HG03520 (cell line): ENCODE results near the gene GAREM1.
"Not testable (repeated sequence)": the region's sequence is repeated elsewhere in the genome, so short reads cannot be mapped to it uniquely, and the experiment has no call there.

Experiments
- ATAC-seq: cut with Tn5 transposase; IDR thresholded peaks from one replicate; pipeline ENCODE4 v1.9.1; 2021; ENCODE audit warnings: mild to moderate bottlenecking, moderate library complexity; ENCODE audit not compliant: unreplicated experiment

The GAREM1 gene

DNA sequence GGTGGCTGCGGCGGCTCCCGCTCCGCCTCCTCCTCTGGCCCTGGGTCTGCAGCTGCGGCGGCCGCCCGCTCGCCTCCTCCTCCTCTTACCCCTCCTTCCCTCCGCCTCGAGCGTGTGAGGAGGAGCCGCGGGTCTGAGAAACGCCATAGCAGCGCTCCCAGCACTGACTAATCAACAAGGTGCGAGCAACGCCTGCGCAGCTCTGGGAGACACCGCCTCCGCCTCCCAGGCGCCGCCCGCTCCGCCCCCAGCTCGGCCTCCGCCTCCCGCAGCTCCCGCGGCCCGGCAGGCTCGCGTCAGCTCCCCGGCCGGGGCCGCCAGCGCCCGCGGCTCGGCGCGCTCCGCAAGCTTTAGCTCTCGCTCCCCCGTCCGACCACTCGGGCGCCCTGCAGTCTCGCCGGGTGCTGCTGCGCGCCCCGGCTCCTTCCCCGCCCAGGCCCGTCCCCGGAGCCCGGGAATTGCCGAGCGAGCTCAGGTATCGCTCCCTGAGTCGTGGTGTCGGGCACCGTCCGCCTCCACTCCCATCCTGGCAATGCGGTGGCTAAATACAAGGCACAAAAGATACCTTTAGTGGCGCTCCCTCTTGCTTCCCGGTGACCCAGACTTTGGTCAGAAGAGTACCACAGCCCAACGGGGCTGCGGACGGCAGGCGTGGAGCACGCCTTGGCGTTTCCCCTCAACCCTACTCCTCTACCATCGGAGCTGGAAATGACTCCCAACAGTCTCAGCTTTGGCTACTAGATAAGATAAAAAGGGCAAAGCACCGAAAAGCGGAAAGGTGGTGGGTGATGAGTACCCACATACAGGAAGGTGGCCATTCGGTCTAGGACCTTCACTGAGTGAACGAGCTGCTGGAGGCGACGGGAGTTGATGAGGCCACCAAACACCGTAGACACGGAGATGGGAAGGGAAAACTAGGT lies at the start of gene GAREM1:
GAREM1 (minus strand) TSS at position 169 of the 920 bp plus-strand sequence. CDS start 454 bp downstream, outside the sequence.
- ATAC-seq = peak; percentile 93

DNA sequence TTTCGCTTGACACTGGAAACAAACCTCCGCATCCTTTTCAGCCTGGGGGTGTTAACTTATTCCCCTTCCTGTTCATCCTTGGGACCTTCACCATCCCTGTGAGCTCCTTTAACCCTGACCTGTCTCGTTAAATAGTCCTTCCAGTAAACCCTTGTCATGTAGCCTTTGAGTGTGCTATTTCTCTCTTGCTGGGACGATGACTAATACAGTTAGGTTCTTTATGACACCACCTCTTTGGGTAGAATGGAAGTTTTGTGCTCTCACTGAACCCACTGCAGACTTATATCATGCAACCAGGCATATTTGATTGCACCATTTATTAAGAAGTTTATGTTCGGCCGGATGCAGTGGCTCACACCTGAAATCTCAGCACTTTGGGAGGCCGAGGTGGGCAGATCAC lies 40.5 kb upstream of the GAREM1 start:
- ATAC-seq = no peak

DNA sequence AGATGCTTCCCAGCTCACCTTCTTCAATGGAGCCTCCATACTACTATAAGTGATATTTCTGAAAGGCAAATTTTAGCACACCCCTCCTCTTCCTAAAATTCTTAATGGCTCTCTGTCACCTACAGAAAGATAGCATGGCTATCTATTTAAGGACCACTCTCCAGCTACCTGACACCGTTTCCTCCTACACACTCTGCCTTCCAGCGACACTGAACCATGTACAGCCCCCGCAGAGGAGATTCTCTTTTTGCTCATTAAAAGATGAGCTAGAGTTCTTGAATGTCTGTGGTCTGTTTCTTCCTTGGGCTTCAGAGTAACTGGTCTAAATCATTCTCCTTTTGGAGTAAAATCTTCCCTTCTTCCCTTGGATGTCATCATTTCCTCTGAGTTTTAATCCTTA lies 38.4 kb upstream of the GAREM1 start:
- no peak for ATAC-seq

DNA sequence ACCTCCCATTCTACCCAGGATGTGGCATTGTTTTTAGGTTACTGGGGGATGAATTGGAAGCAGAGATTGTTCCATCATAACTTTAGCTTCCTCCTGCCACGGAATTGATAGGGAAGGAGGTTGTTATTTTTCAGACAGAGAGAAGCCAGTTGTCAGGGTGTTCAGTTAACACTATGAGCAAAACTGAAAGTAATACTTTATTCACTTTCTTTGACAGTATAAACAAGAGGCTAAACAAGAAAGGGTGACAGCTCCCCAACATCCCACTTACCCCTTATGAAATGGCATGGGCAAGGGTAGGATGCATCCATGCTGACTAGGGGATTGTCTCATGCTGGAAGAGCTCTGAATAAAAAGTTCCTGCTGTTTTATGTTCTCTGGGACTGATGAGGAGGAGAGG lies 36.4 kb upstream of the GAREM1 start:
- no peak for ATAC-seq

DNA sequence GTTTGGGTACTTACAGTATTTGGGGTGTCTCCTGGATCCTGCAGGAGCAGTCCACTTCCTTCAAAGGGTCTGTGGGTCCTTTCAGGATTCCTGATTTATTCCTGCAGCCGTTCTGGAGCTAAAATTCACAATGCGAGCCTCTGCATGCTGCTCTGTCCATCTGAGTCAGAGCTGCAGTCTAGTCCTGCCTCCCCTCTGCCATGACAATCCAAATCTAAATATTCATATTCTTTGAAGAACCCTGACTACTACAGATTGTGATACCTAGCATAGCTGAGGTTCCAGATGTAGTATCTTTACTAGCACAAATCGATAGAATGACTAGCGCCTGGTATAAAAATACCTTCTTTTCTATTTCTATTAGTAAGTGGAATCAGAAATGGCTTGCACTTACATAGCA lies 31.3 kb upstream of the GAREM1 start:
- no peak for ATAC-seq

DNA sequence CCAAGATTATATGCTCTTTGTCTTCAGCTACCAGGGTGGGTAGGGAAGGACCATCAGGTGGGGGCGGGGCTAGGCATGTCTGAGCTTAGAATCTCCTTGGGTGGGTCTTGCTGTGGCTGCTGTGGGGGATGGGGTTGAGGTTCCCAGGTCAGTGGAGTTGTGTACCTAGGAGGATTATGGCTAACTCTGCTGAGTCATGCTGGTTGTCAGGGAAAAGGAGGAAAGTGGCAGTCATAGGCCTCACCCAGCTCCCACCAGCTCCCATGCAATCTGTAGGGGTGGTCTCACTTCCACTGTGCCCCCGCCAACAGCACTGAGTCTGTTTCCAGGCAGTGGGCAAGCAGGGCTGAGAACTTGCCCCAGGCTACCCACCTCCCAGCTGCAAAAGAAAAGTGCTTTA lies 30.6 kb upstream of the GAREM1 start:
- not testable (repeated sequence) for ATAC-seq

DNA sequence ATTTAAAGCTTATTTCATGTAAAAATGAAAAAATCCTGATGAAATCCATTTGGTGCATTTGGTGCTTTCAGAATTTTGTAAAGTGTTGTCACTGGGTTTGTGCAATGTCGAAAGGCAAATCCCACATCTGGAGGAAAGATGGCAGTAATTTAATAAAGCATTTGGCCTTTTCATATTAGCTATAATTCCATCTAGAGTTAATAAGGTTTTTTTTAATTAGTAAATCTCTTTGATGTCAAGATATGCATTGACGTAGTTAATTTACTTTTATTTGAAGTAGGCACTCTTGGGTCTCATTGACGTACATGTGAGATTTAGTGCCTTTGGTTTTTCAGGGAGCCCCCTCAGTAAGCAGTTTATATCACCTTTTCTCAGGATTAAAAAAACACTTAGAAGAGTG lies 12.3 kb upstream of the GAREM1 start:
- ATAC-seq = no peak

DNA sequence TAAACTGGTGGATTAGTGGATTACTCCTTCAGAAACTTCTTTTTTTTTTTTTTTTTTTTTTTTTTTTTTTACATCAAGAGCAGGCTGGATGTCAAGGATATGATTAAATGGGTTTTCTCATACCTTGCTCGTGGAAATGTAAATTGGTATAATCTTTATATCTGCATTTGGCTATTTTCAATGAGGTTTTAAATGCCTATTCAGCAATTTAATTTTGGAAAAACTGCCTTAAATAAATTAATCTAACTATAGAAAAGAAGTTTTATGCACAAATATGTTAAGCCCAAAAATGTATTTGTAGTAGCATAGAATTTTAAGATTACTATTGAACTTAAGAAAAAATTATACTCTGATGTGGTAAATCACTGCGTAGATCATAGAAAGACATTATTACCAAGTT lies 11.4 kb upstream of the GAREM1 start:
- no peak for ATAC-seq

DNA sequence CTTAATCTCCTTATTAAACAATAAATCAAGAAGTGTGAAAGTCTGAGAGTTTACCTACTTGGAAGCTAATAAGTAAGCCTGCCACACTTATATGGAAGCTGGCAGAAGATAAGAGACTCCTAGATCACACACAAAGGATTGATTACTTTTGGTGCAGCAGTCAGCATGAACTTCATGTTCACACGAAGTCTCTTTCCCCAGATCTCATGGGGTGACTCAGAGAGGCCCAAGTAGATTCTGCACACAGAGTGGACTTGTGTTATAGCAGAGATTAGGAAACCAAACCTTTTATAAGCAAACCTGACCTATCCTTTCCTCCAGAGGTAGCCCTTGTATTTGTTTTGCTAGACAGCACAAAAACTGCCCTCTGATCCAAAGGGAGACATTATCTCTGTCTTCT lies 9.9 kb upstream of the GAREM1 start:
- ATAC-seq = no peak

DNA sequence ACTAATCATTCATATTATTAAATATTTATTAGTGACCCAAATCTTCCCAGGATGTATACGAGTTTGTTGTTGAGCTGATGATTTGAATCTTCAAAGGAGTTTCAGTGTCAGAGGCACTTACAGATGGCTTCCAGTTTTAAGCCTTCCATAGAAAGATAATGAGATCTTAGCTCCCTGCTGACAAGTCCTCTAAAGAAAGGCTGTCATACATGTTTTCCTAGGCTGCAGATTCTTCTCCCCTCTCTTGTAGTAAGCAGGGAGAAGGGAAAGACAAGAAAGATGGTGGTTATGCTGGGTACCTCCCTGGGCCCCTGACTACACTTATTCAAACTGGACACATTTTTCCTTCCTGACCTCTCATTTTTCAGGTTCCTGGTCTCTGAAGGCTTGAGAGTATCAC lies 8.1 kb upstream of the GAREM1 start:
- ATAC-seq = no peak

DNA sequence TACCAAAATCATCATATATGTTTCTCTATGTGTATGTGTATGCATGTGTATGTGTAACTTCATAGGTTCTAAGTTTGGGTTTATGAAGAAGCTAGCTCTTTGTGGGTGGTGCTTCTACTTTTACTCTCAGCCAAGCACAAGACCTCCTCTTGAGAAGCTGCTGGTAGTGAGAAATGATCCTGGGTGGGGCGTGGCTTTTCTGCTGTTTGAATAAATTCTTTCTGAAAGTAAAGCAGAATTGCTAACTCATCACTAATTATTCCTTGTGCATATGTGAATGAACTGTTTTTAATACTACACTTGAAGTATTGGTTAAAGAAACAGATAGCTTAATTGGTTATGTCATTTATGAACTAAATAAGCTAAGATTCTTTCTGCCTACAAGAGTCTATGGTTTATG lies 7.6 kb upstream of the GAREM1 start:
- no peak for ATAC-seq

DNA sequence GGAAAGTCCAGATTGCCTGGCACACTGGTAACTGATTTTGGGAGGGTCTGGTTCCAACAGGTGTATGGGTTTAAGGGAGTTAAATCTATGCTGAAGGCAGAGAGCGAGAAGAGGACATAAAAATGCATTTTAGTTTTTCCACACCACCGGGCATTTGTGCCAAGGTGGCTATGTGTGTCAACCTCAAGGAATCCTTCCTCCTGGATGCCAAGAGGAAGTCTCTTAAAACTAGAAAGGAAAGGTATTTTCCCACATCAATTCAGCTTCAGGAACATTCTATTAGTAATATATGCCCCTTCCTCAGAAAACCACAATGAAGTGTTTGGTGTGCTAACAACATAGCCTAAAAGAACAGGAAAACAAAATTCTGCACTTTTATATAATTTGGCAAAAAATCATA lies 5.4 kb upstream of the GAREM1 start:
- no peak for ATAC-seq

DNA sequence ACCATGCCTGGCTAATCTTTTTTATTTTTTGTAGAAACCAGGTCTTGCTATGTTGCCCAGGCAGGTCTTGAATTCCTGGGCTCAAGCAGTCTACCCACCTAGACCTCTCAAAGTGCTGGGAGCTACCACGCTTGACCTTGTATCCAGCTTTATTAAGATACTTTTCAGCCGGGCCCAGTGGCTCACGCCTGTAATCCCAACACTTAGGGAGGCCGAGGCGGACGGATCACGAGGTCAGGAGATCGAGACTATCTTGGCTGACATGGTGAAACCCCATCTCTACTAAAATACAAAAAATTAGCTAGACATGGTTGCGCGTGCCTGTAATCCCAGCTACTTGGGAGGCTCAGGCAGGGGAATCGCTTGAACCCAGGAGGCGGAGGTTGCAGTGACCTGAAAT lies 4.4 kb upstream of the GAREM1 start:
- ATAC-seq = not testable (repeated sequence)

DNA sequence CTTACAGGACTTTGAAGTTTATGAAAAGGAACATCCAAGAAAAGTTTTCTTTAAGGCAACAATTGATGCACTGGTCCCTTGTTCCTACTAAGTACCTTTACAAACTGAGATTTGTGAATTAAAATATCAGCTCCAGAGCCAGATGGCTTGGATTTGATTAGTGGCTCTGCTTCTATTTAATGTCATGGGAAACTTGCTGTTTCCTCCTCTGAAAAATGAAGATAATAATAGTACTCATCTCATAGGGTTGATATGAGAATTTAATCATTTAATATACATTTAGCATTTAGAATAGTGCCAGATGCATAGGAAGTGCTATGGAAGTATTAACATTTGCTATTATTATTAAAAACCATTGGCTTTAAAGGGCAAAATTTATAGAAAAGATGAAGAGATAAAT lies 2.6 kb upstream of the GAREM1 start:
- no peak for ATAC-seq

DNA sequence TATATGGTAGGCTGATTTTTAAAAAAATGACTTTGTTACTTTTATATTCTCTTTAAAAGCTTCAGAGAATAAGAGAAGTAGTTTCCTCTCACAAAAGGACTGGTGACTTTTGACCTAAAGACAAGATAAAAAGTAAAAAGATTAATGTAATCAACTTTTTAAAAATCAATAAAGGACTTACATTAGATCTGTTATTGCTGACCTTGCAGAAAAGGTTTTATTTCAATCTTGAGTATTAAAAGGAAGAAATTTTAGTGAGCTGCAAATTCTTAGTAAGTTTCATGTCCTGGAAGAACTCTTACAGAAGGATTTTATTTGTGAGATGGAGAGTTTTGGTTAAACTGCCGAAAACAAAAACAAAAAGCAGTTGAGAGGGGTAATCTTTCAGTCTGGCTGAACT lies 2.2 kb upstream of the GAREM1 start:
- no peak for ATAC-seq

DNA sequence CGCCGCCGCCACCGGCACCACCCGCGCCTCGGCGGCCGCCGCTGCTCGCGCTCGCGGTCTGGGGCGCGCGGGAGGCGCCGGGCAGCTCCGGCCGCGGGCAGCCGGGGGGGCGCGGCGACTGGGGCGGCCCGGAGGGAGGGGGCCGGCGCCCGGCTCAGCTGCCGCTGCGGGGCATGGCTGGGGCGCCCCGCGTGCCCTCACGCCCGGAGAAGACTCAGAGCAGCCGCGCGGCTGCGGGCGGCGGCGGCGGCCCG lies 295 bp downstream of the GAREM1 start:
- ATAC-seq = no peak

DNA sequence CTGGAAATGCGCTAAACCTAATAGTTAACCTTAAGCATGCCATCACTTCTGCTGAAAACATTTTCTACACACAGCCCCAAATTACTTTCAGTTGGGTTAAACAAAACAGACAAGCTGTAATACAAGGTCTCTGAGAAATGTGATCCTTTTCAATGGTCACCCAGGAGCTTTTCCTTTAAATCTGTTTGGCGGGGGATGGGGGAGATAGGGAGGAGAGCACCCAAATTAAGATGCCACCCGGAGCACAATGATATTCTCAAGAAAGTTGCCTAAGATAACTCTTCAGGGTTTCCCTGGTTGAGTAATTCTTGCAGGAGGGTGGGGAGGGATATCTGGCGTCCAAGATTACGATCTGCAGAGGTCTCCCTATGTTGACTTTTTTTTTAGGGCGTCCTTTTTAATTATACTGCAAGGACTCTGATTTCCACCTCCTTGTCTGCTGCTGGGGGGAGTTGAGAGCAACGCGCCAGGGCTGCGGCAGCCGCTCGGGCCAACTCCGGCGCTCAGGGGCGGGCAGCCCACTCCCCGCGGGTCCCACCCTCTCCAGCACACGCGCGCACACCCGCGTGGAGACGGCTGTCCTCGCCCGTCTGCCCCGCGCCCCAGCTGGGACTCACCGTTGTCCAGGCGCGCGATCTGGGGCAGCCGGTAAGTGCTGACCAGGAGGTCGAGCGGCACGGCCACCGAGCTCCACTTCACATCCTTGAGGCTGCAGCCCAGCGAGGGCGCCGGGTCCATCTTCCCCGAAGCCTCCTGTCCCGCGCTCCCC lies 807 bp downstream of the GAREM1 start:
- peak; percentile 4 for ATAC-seq

DNA sequence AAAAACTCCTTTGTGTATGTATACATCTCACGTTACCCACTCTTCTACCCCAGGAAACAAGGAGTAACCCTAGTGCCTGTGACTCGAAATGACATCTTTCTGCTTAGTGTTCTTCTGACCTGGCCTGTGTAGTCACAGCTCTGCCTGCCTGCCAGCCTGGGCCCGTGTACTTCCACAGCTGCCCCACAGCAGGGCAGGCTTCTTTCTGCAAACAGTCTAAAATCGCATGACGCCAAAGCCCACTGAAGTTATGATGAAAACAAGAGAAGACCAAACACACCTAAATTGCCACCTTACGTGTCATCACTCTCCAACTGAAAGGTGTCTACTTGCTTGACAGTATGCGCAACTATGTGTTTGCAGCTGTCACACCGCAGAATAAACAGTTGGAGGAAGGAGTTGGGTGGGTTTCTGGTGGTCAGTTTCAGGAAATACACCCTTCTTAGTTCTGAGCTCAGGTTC lies 1.5 kb downstream of the GAREM1 start:
- ATAC-seq = no peak

DNA sequence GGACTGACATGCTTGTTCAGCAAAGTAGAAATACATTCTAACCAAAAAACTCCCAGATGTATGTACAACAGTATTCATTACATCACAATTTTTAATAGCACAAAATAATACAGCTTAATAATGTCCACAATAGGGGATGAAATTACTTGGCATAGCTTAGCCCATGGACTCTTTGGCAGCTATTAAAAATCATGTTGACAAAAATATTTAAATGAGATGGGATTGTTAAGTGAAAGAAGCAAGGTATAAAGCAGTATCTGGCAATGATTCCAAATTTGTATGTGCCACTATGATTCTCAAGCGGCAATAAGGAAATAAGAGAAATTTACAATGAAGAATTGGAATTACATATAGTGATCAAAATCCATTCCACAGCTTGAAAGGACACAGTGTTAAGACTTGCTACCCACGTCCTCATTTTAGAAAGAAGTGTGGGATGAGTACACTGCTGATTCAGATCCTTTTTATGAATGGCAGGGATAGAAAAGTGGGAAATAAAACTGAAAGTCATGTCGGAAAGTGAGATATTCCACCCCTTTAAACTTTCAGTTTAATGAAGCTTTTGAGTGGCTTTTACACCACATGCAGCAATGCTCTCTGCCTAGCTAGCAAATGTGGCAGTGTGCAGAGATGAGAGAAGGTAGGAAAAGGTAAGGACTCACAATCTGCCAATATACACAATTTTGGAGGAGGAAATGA lies 2.4 kb downstream of the GAREM1 start:
- no peak for ATAC-seq

DNA sequence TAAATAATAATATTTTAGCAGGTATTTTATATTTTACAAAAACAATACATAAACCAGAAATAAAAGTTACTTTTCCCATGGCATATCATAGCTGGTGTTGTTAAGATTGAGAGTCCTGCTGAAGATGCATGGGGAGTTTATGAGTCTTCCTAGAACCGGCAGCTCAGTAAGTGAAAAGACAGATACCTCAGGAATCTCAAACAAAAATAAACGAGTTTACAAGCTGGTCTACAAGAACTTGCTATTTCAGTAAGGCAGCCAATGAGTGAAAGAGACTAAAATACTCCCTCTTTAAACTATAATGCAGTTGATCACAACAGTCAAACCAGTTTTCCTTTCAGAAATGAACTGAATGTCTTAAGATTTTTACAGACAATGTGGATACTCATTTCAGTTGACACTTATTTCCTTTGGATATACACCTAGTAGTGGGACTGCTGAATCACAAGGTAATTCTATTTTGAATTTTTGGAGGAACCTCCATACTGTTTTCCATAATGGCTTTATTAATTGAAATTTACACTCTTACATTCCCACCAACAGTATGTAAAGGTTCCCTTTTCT lies 8.9 kb downstream of the GAREM1 start:
- ATAC-seq = no peak

DNA sequence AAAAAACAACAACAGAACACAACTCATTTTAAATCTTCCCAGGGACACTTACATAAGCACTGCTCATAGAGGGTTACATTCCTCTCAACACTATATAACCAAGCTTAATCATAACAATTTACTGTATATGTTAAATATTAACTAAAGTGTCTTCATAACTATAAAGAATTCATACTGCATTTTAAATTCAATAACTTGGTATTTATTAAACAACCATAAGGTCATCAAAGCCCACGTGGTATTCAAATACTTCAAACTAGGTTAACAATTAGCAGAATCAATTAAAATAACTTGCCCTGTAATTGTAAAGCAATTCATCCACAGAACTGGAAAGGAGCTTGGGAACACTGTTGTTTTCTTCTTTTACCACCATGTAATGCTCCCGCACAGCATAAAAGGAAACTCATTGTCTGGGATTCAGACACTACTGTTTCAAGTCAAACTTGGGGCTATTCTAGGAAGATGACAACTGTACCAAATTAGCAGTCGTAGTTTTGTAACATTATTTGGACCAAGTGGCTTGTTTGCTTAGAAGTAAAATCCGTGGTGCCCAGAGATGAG lies 10.4 kb downstream of the GAREM1 start:
- ATAC-seq = no peak
